Stimulated activated naive CD8-positive, alpha-beta T cell treated with anti-CD3 and anti-CD28 coated beads, Interleukin-15, amount 100 ng/mL, for 72 hours (primary cell): ENCODE measurements around the gene PNLIP.

Source experiments
- ATAC-seq: fragments of 150-1000 bp; cut with Tn5 transposase; 2 replicates; pipeline ENCODE4 v1.10.0; 2021; ENCODE audit warnings: mild to moderate bottlenecking, moderate library complexity
- DNase-seq, 2 donors: peaks; one replicate each; pipeline ENCODE4 v3.0.0; 2021 to 2022
- H3K27ac Mint-ChIP-seq, 2 donors: one replicate each; pipeline ENCODE4 v1.8.0; 2022; ENCODE audit warnings: mild to moderate bottlenecking in 2 of 2, mixed read lengths in 2 of 2, moderate library complexity in 2 of 2
- H3K27me3 Mint-ChIP-seq: one replicate; pipeline ENCODE4 v1.8.0; 2022; ENCODE audit warnings: mixed read lengths
- H3K4me1 Mint-ChIP-seq: one replicate; pipeline ENCODE4 v1.8.0; 2022; ENCODE audit warnings: mild to moderate bottlenecking, mixed read lengths
- H3K4me3 Mint-ChIP-seq, 2 donors: one replicate each; pipeline ENCODE4 v1.8.0; 2022; ENCODE audit warnings: mild to moderate bottlenecking in 2 of 2, mixed read lengths in 2 of 2, moderate library complexity in 1 of 2
- H3K9me3 Mint-ChIP-seq, 2 donors: one replicate each; pipeline ENCODE4 v1.8.0; 2022; ENCODE audit warnings: mixed read lengths in 2 of 2

PNLIP gene

GRCh38 chr10:116545756-116546155, at the start of gene PNLIP:
TSS of gene PNLIP (plus strand) at chr10:116545931. CDS start at chr10:116546093, 162 bp downstream.
- H3K4me3 Mint-ChIP-seq, result no peak within 1 kb of the TSS
- H3K27ac Mint-ChIP-seq, result no peak within 1 kb of the TSS
- H3K9me3 Mint-ChIP-seq, result no peaks in the 10 kb centered on the region
- H3K27me3 Mint-ChIP-seq, result peaks cover 21% of the 10 kb centered on the region
- H3K4me1 Mint-ChIP-seq, result no peaks in the 10 kb centered on the region
- ATAC-seq (no peak), DNase-seq (no peak)

- ATAC-seq, result no peak
- DNase-seq, result no peak
Measured at GRCh38 chr10:116504786-116505185, 40.9 kb upstream of the PNLIP start.

GRCh38 chr10:116510565-116510964, 35.2 kb upstream of the PNLIP start:
- no peaks in the 10 kb centered on the region for H3K9me3 Mint-ChIP-seq
- H3K4me1 Mint-ChIP-seq, result no peaks in the 10 kb centered on the region
- ATAC-seq (no peak), DNase-seq (no peak)
- peaks cover 12% of the 10 kb centered on the region for H3K27me3 Mint-ChIP-seq
- no peak overlapping the region for H3K27ac Mint-ChIP-seq
- H3K4me3 Mint-ChIP-seq, result no peak overlapping the region

More at GRCh38 chr10:116504786-116505185, 40.9 kb upstream of the PNLIP start:
- H3K9me3 Mint-ChIP-seq, result peaks cover 5 to 7% of the 10 kb centered on the region in 2 donors
- H3K27ac Mint-ChIP-seq, result no peak overlapping the region
- H3K4me1 Mint-ChIP-seq, result no peaks in the 10 kb centered on the region
- H3K4me3 Mint-ChIP-seq, result no peak overlapping the region
- peaks cover 6% of the 10 kb centered on the region for H3K27me3 Mint-ChIP-seq

- Mint-ChIP-seq H3K27ac (no peak overlapping the region), H3K27me3 (peaks cover 12% of the 10 kb centered on the region), H3K4me1 (no peaks in the 10 kb centered on the region), H3K9me3 (no peaks in the 10 kb centered on the region), H3K4me3 (no peak overlapping the region)
- ATAC-seq (no peak), DNase-seq (no peak)
Measured at GRCh38 chr10:116511365-116511764, 34.4 kb upstream of the PNLIP start.

- H3K9me3 Mint-ChIP-seq, result no peaks in the 10 kb centered on the region
- DNase-seq (peak; percentile 7 to 11), ATAC-seq (no peak)
- no peak overlapping the region for H3K4me3 Mint-ChIP-seq
- H3K27ac Mint-ChIP-seq, result no peak overlapping the region
- no peaks in the 10 kb centered on the region for H3K4me1 Mint-ChIP-seq
- H3K27me3 Mint-ChIP-seq, result peaks cover 7% of the 10 kb centered on the region
Measured at GRCh38 chr10:116521424-116522290, 24.1 kb upstream of the PNLIP start.

- no peak overlapping the region for H3K27ac Mint-ChIP-seq
- no peaks in the 10 kb centered on the region for H3K9me3 Mint-ChIP-seq
- H3K4me3 Mint-ChIP-seq, result no peak overlapping the region
- no peaks in the 10 kb centered on the region for H3K4me1 Mint-ChIP-seq
- no peak for ATAC-seq
- DNase-seq, result no peak
- peaks cover 7% of the 10 kb centered on the region for H3K27me3 Mint-ChIP-seq
Measured at GRCh38 chr10:116522803-116523381, 22.8 kb upstream of the PNLIP start.

GRCh38 chr10:116524736-116525135, 21.0 kb upstream of the PNLIP start:
- Mint-ChIP-seq H3K4me1 (no peaks in the 10 kb centered on the region), H3K4me3 (no peak overlapping the region), H3K27me3 (peaks cover 16% of the 10 kb centered on the region), H3K9me3 (no peaks in the 10 kb centered on the region), H3K27ac (no peak overlapping the region)
- DNase-seq (no peak), ATAC-seq (no peak)

- no peaks in the 10 kb centered on the region for H3K4me1 Mint-ChIP-seq
- no peak for ATAC-seq
- no peak overlapping the region for H3K4me3 Mint-ChIP-seq
- DNase-seq, result no peak
- H3K27ac Mint-ChIP-seq, result no peak overlapping the region
- H3K9me3 Mint-ChIP-seq, result no peaks in the 10 kb centered on the region
- peaks cover 9% of the 10 kb centered on the region for H3K27me3 Mint-ChIP-seq
Measured at GRCh38 chr10:116526219-116526618, 19.5 kb upstream of the PNLIP start.

- Mint-ChIP-seq H3K4me3 (no peak overlapping the region), H3K27ac (no peak overlapping the region), H3K4me1 (no peaks in the 10 kb centered on the region), H3K27me3 (peaks cover 15% of the 10 kb centered on the region), H3K9me3 (peaks cover 0 to 5% of the 10 kb centered on the region in 2 donors)
- DNase-seq, result no peak
- ATAC-seq, result no peak
Measured at GRCh38 chr10:116536810-116537209, 8.9 kb upstream of the PNLIP start.

GRCh38 chr10:116538456-116538855, 7.3 kb upstream of the PNLIP start:
- Mint-ChIP-seq H3K27me3 (peaks cover 15% of the 10 kb centered on the region), H3K4me3 (no peak overlapping the region), H3K4me1 (no peaks in the 10 kb centered on the region), H3K9me3 (peaks cover 0 to 5% of the 10 kb centered on the region in 2 donors), H3K27ac (no peak overlapping the region)
- ATAC-seq, result no peak
- no peak for DNase-seq

- Mint-ChIP-seq H3K4me1 (no peaks in the 10 kb centered on the region), H3K9me3 (peaks cover 0 to 5% of the 10 kb centered on the region in 2 donors), H3K27ac (no peak overlapping the region), H3K27me3 (peaks cover 15% of the 10 kb centered on the region), H3K4me3 (no peak overlapping the region)
- DNase-seq (no peak), ATAC-seq (no peak)
Measured at GRCh38 chr10:116538992-116539391, 6.7 kb upstream of the PNLIP start.

GRCh38 chr10:116540814-116541213, 4.9 kb upstream of the PNLIP start:
- Mint-ChIP-seq H3K9me3 (peaks cover 0 to 5% of the 10 kb centered on the region in 2 donors), H3K4me3 (no peak overlapping the region), H3K4me1 (no peaks in the 10 kb centered on the region), H3K27me3 (peaks cover 19% of the 10 kb centered on the region), H3K27ac (no peak overlapping the region)
- ATAC-seq, result no peak
- DNase-seq, result no peak

- Mint-ChIP-seq H3K4me3 (no peak overlapping the region), H3K27me3 (peaks cover 33% of the 10 kb centered on the region), H3K27ac (no peak overlapping the region), H3K4me1 (no peaks in the 10 kb centered on the region), H3K9me3 (peaks cover 0 to 5% of the 10 kb centered on the region in 2 donors)
- DNase-seq (no peak), ATAC-seq (no peak)
Measured at GRCh38 chr10:116542007-116542677, 3.6 kb upstream of the PNLIP start.

- H3K9me3 Mint-ChIP-seq, result no peaks in the 10 kb centered on the region
- DNase-seq (no peak), ATAC-seq (no peak)
- peaks cover 26% of the 10 kb centered on the region for H3K27me3 Mint-ChIP-seq
- no peaks in the 10 kb centered on the region for H3K4me1 Mint-ChIP-seq
- H3K27ac Mint-ChIP-seq, result no peak overlapping the region
- H3K4me3 Mint-ChIP-seq, result no peak overlapping the region
Measured at GRCh38 chr10:116545122-116545521, 609 bp upstream of the PNLIP start.

GRCh38 chr10:116548301-116548700, 2.6 kb downstream of the PNLIP start:
- Mint-ChIP-seq H3K4me3 (no peak overlapping the region), H3K9me3 (no peaks in the 10 kb centered on the region), H3K27me3 (peaks cover 19% of the 10 kb centered on the region), H3K4me1 (no peaks in the 10 kb centered on the region), H3K27ac (no peak overlapping the region)
- ATAC-seq (no peak), DNase-seq (no peak)
